ENCODE measurements around the gene DACH1.

GRCh38 chr13:71854401-71854800 is 12.6 kb downstream of the DACH1 start:
- TF ChIP-seq CTCF (IDR thresholded peaks at IDR 0.05; ENCODE audit: control extremely low read depth in 1 of 3, insufficient read depth in 1 of 3, low read depth in 1 of 3, low read length in 3 of 3) (no peak), RAD21 (IDR thresholded peaks at IDR 0.05 in 1 of 2, conservative IDR thresholded peaks at IDR 0.05 in 1 of 2; ENCODE audit: low read depth in 2 of 2, low read length in 2 of 2) (no peak), ZNF274 (IDR thresholded peaks at IDR 0.05; ENCODE audit: borderline replicate concordance, extremely low read depth, low read length) (no peak), CHD1 (IDR thresholded peaks at IDR 0.05; ENCODE audit: low read depth, low read length) (no peak), FOSL1 (IDR thresholded peaks at IDR 0.05; ENCODE audit: insufficient read depth, low read depth, low read length) (no peak), POLR2A (IDR thresholded peaks at IDR 0.05; ENCODE audit: control extremely low read depth in 1 of 2, low read depth in 2 of 2, low read length in 2 of 2) (no peak), MAX (IDR thresholded peaks at IDR 0.05) (no peak)

Measured in H1 (cell line).